Measurements from ENCODE around the gene SNRPA1. TPM values are rescaled to one million over a fixed set of nuclear protein-coding genes. Genes with fewer than 3 reads are reported as not detected.
"Not testable (repeated sequence)": the region's sequence is repeated elsewhere in the genome, so short reads cannot be mapped to it uniquely, and the experiment has no call there.

SNRPA1 gene
- total RNA-seq, 2 experiments from 2014 or later: 107 to 113 TPM

- no peak for DNase-seq
- Mint-ChIP-seq H3K36me3 (ENCODE audit: low read depth) (no peaks in the 10 kb centered on the region), H3K9me3 (no peaks in the 10 kb centered on the region), H3K27me3 (no peaks in the 10 kb centered on the region), H3K4me1 (no peaks in the 10 kb centered on the region), H3K27ac (no peak overlapping the region), H3K4me3 (no peak overlapping the region)
- ChIA-PET POLR2A (interaction anchor here (0.8 to 3.4 kb wide), 3 partner anchors 9 to 30 kb away, joined by 3 to 11 read pairs (median 6); partner anchors contain the start of gene SNRPA1), CTCF (interaction anchor here (0.6 to 4.9 kb wide), 4 partner anchors 17 to 338 kb away, joined by 3 to 35 read pairs (median 14); no protein-coding TSS in a partner anchor)
Observed at GRCh38 chr15:101303408-101303807, 8.4 kb upstream of the SNRPA1 start.

- H3K27ac Mint-ChIP-seq: no peak overlapping the region
Observed at GRCh38 chr15:101296418-101297405, 1.7 kb upstream of the SNRPA1 start.

GRCh38 chr15:101295607-101296161, 636 bp upstream of the SNRPA1 start:
- peaks cover 34% of the 10 kb centered on the region for H3K4me1 Mint-ChIP-seq
- POLR2A ChIA-PET: interaction anchor here (0.6 to 4.5 kb wide), 27 partner anchors 8 to 699 kb away, joined by 3 to 54 read pairs (median 5); partner anchors contain the start of genes ASB7, LINS1, TARS3 and TM2D3
- CTCF ChIA-PET: interaction anchor here (0.7 to 4.7 kb wide), 8 partner anchors 25 to 428 kb away, joined by 3 to 48 read pairs (median 5); partner anchors contain the start of genes CHSY1, TARS3 and TM2D3
- H3K27ac Mint-ChIP-seq: peak overlapping the region; percentile 91
- no peak for DNase-seq
- H3K27me3 Mint-ChIP-seq: no peaks in the 10 kb centered on the region
- peaks cover 25% of the 10 kb centered on the region for H3K36me3 Mint-ChIP-seq (ENCODE audit: low read depth)
- no peaks in the 10 kb centered on the region for H3K9me3 Mint-ChIP-seq
- peak overlapping the region; percentile 87 for H3K4me3 Mint-ChIP-seq

More at GRCh38 chr15:101296418-101297405, 1.7 kb upstream of the SNRPA1 start:
- no peak for DNase-seq
- Mint-ChIP-seq H3K9me3 (no peaks in the 10 kb centered on the region), H3K4me1 (peaks cover 29% of the 10 kb centered on the region), H3K27me3 (no peaks in the 10 kb centered on the region), H3K4me3 (peak overlapping the region; percentile 87), H3K36me3 (ENCODE audit: low read depth) (peaks cover 22% of the 10 kb centered on the region)
- ChIA-PET POLR2A (interaction anchor here (0.6 to 4.5 kb wide), 10 partner anchors 11 to 694 kb away, joined by 3 to 46 read pairs (median 22); partner anchors contain the start of gene TM2D3), CTCF (interaction anchor here (0.7 to 4.7 kb wide), 7 partner anchors 8 to 345 kb away, joined by 3 to 48 read pairs (median 18); no protein-coding TSS in a partner anchor)

- H3K4me3 Mint-ChIP-seq: peak overlapping the region; percentile 87
- H3K36me3 Mint-ChIP-seq (ENCODE audit: low read depth): peaks cover 46% of the 10 kb centered on the region
- DNase-seq: no peak
- peak overlapping the region; percentile 92 for H3K27ac Mint-ChIP-seq
- peaks cover 51% of the 10 kb centered on the region for H3K4me1 Mint-ChIP-seq
- H3K9me3 Mint-ChIP-seq: no peaks in the 10 kb centered on the region
- H3K27me3 Mint-ChIP-seq: no peaks in the 10 kb centered on the region
- ChIA-PET POLR2A (interaction anchor here (0.8 to 4.5 kb wide), 16 partner anchors 9 to 691 kb away, joined by 3 to 54 read pairs (median 10); partner anchors contain the start of genes ASB7, CHSY1, LINS1 and TM2D3), CTCF (interaction anchor here (0.8 to 4.7 kb wide), 8 partner anchors 8 to 362 kb away, joined by 4 to 48 read pairs (median 6); no protein-coding TSS in a partner anchor)
Observed at GRCh38 chr15:101293122-101293521, 1.9 kb downstream of the SNRPA1 start.

- Mint-ChIP-seq H3K4me3 (no peak overlapping the region), H3K4me1 (peaks cover 55% of the 10 kb centered on the region)
- POLR2A ChIA-PET: interaction anchor here (1.1 to 2.6 kb wide), 4 partner anchors 9 to 352 kb away, joined by 4 to 16 read pairs (median 6); no protein-coding TSS in a partner anchor
Observed at GRCh38 chr15:101288905-101289513, 6.0 kb downstream of the SNRPA1 start.

GRCh38 chr15:101287342-101287741, 7.7 kb downstream of the SNRPA1 start:
- CTCF ChIA-PET: interaction anchor here (0.6 to 5.5 kb wide), 13 partner anchors 8 to 938 kb away, joined by 3 to 40 read pairs (median 4); partner anchors contain the start of gene TARS3
- peaks cover 76% of the 10 kb centered on the region for H3K36me3 Mint-ChIP-seq (ENCODE audit: low read depth)
- H3K27ac Mint-ChIP-seq, DNase-seq, H3K9me3 Mint-ChIP-seq, H3K4me3 Mint-ChIP-seq, H3K27me3 Mint-ChIP-seq: not testable (repeated sequence)
- H3K4me1 Mint-ChIP-seq: peaks cover 44% of the 10 kb centered on the region
- POLR2A ChIA-PET: interaction anchor here (0.7 to 2.6 kb wide), 4 partner anchors 9 to 363 kb away, joined by 3 to 16 read pairs (median 4); no protein-coding TSS in a partner anchor

More at GRCh38 chr15:101288905-101289513, 6.0 kb downstream of the SNRPA1 start:
- H3K9me3 Mint-ChIP-seq: no peaks in the 10 kb centered on the region
- H3K27me3 Mint-ChIP-seq: no peaks in the 10 kb centered on the region
- peak overlapping the region; percentile 16 for H3K27ac Mint-ChIP-seq
- peaks cover 76% of the 10 kb centered on the region for H3K36me3 Mint-ChIP-seq (ENCODE audit: low read depth)
- CTCF ChIA-PET: interaction anchor here (0.7 to 5.5 kb wide), 24 partner anchors 9 to 435 kb away, joined by 3 to 40 read pairs (median 4); partner anchors contain the start of genes CHSY1, TARS3 and TM2D3
- no peak for DNase-seq

GRCh38 chr15:101286471-101287114, 8.5 kb downstream of the SNRPA1 start:
- POLR2A ChIA-PET: interaction anchor here (0.6 to 5.8 kb wide), 2 partner anchors 7 to 425 kb away, joined by 3 to 54 read pairs; partner anchors contain the start of gene SNRPA1
- H3K4me3 Mint-ChIP-seq: no peak overlapping the region
- peaks cover 37% of the 10 kb centered on the region for H3K4me1 Mint-ChIP-seq
- H3K9me3 Mint-ChIP-seq: no peaks in the 10 kb centered on the region
- H3K36me3 Mint-ChIP-seq (ENCODE audit: low read depth): peaks cover 78% of the 10 kb centered on the region
- no peaks in the 10 kb centered on the region for H3K27me3 Mint-ChIP-seq
- CTCF ChIA-PET: interaction anchor here (1.2 to 5.5 kb wide), 2 partner anchors 12 to 355 kb away, joined by 7 to 40 read pairs; no protein-coding TSS in a partner anchor
- DNase-seq: no peak
- H3K27ac Mint-ChIP-seq: peak overlapping the region; percentile 19

- ChIA-PET POLR2A (interaction anchor here (1.0 to 5.8 kb wide), 3 partner anchors 10 to 37 kb away, joined by 3 to 54 read pairs (median 3); partner anchors contain the start of gene SNRPA1), CTCF (interaction anchor here (2.0 to 2.5 kb wide), 2 partner anchors 10 to 37 kb away, joined by 6 to 8 read pairs; no protein-coding TSS in a partner anchor)
- Mint-ChIP-seq H3K9me3 (no peaks in the 10 kb centered on the region), H3K4me3 (no peak overlapping the region), H3K36me3 (ENCODE audit: low read depth) (peaks cover 76% of the 10 kb centered on the region), H3K27me3 (no peaks in the 10 kb centered on the region), H3K27ac (no peak overlapping the region), H3K4me1 (peaks cover 21% of the 10 kb centered on the region)
- DNase-seq: no peak
Observed at GRCh38 chr15:101283931-101284330, 11.1 kb downstream of the SNRPA1 start.

GRCh38 chr15:101280007-101280406, 15.0 kb downstream of the SNRPA1 start:
- Mint-ChIP-seq H3K4me3 (no peak overlapping the region), H3K27ac (no peak overlapping the region), H3K36me3 (ENCODE audit: low read depth) (peaks cover 57% of the 10 kb centered on the region), H3K4me1 (peaks cover 24% of the 10 kb centered on the region), H3K9me3 (no peaks in the 10 kb centered on the region), H3K27me3 (no peaks in the 10 kb centered on the region)
- DNase-seq: no peak
- POLR2A ChIA-PET: interaction anchor here (1.4 to 1.7 kb wide), 2 partner anchors 9 to 14 kb away, joined by 6 to 8 read pairs; partner anchors contain the start of gene SNRPA1
- CTCF ChIA-PET: interaction anchor here (1.0 to 3.2 kb wide), 2 partner anchors 9 to 14 kb away, joined by 3 to 22 read pairs; no protein-coding TSS in a partner anchor

- Mint-ChIP-seq H3K4me1 (peaks cover 36% of the 10 kb centered on the region), H3K4me3 (peak overlapping the region; percentile 77), H3K27ac (peak overlapping the region; percentile 52), H3K9me3 (no peaks in the 10 kb centered on the region), H3K36me3 (ENCODE audit: low read depth) (peaks cover 62% of the 10 kb centered on the region), H3K27me3 (no peaks in the 10 kb centered on the region)
- POLR2A ChIA-PET: interaction anchor here (1.0 to 1.5 kb wide), 5 partner anchors 10 to 35 kb away, joined by 3 to 10 read pairs (median 4); partner anchors contain the start of gene SNRPA1
- no peak for DNase-seq
- CTCF ChIA-PET: interaction anchor here (1.0 to 3.2 kb wide), 3 partner anchors 11 to 364 kb away, joined by 3 to 22 read pairs (median 3); no protein-coding TSS in a partner anchor
Observed at GRCh38 chr15:101277943-101278564, 17.0 kb downstream of the SNRPA1 start.
